Kasumi-1 (cell line): ENCODE data around the gene METTL15.
"Not testable (repeated sequence)": the region's sequence is repeated elsewhere in the genome, so short reads cannot be mapped to it uniquely, and the experiment has no call there.

Source experiments
- DNase-seq, 2 experiments: peaks; one replicate each; lab custom pipeline; 2025; lab: John Stamatoyannopoulos, UW

METTL15 gene, protein sequence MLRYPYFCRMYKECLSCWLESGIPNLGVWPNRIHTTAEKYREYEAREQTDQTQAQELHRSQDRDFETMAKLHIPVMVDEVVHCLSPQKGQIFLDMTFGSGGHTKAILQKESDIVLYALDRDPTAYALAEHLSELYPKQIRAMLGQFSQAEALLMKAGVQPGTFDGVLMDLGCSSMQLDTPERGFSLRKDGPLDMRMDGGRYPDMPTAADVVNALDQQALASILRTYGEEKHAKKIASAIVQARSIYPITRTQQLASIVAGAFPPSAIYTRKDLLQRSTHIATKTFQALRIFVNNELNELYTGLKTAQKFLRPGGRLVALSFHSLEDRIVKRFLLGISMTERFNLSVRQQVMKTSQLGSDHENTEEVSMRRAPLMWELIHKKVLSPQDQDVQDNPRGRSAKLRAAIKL

DNA sequence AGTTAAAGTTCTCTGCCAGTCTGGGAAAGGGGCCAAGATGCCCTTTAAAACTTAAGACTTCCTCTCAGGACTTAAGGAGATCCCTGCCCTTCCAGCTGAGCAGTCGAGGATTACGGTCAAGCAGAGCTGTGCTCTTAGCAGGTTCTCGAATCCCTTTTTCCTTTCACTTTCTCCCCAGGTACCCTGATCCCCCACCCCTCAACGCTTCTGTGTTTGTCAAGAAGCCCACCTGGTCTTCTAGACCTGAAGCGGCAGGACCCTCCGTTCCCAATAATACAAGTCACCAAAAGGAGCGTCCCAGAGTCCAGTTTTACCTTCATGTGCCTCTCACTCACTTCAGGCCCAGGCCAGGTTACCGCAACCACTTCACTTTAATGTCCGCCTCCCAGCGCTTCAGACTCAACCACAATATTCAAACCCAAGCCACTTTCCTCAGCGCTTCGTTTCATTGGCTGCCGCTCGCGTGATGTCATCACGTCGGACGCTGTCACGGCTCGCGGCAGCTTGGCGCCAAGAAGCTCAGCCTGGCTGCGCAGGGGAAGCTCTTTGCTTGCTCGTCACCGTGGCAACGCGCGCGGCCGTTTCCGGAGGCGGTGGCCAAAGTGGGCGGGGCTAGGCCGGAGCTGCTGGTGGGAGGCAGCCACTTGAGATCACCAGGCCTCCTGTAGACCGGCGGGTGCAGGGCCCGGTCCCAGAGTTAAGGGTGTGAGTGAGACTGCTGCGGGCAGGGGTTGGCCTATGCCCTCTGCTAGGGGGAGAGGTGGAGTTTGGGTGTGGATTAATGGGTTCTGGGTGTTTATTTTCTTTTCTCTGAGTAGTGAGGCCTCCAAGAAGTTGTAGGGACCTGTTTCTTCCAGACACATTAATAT is at the start of gene METTL15, which contains the start of gene KIF18A:
TSS of gene METTL15 (plus strand) at position 639 of the 869 bp plus-strand sequence. CDS start 4,947 bp downstream, outside the sequence.
TSS of gene KIF18A (minus strand) at position 407 of the 869 bp plus-strand sequence. CDS start 10,209 bp downstream, outside the sequence.
- DNase-seq, result peak; percentile 97 to 98

DNA sequence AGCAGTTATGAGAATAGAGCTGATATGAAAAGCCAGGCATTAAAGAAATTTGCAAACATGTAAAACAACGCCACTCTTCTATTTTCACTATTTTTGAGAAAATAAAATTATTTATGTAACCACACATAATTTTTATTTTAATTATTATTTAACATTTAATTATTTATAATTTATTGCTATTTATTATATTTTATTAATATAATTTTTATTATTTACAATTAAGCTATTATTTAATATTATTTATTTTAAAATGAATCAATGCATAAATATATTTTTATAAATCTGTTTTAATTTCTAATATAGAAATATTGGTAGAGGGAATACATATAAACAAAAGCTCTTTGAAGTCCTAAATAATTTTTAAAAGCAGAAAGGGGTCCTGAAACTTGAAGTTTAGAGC is 36.9 kb upstream of the METTL15 start:
- DNase-seq, result no peak

DNA sequence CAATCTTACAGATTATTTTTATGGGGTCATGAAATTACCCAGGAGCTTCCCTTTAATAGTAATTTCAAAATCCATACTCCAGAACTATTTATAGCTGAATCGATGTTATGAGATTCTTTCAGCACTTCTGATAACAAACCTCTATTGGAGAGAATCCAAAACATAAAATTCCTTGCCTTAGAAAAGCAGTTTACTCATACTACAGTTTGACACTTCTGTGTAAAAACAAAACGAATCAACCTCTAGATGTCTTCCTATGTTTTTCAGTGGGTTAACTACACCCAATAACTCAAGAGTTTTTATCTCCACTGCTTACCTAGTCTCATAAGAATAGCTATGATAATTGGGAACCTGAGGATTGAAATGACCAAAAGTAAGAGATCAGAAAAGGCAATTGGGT is 35.9 kb upstream of the METTL15 start:
- no peak for DNase-seq

DNA sequence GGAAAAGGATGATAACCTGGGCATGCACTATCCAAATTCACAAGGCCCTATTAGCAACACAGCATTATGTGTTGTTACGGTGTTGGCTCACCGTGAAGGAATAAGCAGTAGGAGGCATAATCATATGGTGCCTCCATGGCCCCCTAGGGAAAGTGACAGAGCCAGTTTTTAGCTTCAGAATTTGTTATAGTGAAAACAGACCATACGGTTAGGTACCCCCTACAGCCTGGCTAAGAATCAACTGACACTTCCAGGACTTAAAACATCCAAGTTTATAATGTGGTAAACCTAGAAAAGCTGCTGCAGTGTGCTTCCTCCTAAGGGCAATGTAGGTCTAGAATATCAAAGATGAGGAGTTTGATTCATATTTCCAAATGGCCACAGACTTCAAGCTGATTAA is 30.7 kb upstream of the METTL15 start:
- no peak for DNase-seq

DNA sequence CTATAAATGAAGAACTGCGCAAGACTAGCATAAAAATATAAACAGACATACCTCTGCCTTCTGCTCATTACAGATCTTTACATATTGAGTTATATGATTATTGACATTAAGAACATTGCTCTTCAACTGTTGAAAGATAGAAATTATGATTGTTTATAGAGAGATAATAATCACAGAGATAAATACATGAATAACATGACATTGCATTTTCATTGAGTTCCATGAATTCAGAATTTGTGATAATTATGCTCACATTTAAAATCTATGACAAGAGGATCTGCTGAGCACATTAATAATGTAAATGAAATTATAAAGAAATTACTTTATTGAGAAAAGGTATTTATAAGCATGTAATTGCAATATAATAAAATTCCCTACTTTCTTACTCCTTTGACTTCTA is 25.1 kb upstream of the METTL15 start:
- DNase-seq, result no peak

DNA sequence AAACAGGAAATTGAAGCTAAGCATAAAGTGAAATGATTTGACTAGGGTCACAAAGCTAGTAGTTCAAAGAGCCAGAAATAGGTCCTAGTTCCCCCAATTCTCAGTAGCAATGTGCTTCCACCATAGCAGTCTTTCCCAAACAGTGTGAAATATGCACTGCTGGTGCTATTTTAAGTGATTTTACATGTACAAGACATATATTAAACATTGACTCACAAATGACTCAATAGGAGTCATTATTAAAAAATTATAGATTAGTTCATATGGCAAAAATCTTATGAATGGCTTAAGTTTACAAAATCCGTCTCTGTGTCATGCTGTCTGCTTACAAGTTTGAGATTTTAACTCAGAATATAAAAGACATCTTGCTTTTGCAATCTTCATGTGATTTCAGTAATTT is 21.6 kb upstream of the METTL15 start:
- DNase-seq, result no peak

DNA sequence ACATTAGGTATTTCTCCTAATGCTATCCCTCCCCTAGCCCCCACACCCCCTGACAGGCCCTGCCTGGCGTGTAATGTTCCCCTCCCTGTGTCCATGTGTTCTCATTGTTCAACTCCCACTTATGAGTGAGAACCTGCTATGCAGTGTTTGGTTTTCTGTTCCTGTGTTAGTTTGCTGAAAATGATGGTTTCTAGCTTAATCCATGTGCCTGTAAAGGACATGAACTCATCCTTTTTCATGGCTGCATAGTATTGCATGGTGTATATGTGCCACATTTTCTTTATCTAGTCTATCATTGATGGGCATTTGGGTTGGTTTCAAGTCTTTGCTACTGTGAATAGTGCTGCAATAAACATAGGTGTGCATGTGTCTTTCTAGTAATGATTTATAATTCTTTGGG is 21.0 kb upstream of the METTL15 start:
- not testable (repeated sequence) for DNase-seq

DNA sequence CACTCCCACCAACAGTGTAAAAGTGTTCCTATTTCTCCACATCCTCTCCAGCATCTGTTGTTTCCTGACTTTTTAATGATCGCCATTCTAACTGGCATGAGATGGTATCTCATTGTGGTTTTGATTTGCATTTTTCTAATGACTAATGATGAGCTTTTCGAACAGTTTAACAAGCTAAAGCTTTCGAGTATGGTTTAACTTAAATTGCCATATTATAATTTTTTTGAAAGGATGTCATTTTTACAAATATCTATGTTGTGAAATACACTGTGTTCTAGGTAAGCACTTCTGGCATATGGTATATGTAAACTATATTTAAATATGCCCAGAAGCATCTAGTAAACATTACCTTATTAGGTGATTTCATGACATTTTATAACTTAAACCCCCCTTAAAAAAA is 20.5 kb upstream of the METTL15 start:
- DNase-seq, result not testable (repeated sequence)

DNA sequence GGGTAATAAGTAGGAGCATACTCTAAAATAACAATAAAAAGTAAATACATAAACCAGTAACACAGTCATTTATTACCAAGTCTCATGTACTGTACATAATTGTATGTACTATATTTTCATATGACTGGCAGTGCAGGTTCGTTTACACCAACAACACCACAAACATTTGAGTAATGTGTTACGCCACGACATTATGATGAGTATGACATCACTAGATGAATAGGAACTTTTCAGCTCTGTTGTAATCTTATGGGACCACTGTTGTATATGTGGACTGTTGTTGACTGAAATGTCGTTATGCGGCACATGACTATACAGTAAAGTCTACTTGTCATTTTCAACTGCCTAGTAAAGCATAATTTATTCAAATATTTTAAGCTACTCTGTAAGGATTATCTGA is 18.8 kb upstream of the METTL15 start:
- DNase-seq, result no peak

DNA sequence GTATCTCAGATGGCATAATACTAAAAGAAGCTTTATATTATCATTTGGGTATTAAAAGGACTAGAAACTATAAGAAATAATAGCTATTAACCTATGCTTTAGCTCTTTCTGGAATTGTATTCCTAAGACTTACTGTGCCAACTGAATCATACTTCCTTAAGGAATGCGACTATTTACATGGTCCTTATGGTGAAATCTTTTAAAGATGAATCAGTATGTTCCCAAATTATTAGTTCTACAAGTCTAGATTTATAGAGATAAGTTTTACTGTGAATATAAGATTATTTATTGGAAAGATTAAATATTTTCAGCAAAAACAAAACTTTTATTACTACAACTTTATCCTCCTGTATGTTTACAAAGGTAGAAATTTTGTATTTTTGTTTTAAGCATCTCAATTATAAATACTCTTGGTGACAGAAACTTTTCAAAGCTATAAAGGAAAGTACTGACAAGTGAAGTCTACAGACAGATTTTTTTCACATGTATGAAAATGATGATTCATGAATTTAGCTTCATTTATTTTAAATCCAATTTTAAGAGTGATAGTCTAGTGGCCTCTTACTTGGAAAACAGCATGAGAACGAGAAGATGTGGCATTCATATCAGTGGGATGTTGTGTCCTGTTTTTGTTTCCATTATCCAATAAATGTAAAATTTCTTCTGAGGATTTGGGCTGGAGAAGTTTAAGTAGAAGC is 18.0 kb upstream of the METTL15 start:
- DNase-seq, result no peak

DNA sequence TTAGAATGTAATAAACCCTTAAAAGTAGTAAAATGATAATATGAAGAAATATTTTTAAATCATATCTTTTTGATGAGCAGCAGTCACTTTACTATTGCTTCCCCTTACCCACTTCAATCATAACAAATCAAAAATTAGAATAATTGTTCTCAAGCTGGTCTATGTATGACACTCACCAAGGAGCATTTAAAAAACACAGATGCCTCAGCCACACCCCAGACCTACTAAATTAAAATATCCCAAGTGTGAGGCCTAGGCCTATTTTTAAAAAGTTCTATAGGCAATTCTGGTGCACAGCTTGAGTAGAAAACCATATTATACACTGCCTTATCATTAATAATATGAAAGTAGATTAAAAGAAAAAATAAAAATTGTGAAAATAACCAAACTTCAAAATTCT is 15.4 kb upstream of the METTL15 start:
- DNase-seq, result no peak

DNA sequence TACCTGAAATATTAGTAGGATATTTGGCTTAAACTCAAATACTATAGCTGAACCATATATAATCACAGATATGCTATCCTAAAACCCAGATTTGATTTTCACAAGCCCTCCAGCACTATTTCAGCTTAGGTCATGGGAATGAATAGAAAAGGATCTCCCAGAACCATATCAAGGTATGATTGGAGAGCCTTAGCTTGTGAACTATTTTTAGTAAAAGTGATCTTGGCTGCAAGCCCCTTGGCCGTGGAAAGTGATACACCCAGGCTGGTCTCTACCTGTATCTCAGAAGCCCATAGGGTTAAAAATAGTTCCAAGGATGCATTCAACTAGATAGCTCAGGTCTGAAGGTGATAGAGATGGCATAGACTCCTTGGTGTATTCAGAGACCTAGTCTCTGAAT is 9.9 kb upstream of the METTL15 start:
- DNase-seq, result no peak

DNA sequence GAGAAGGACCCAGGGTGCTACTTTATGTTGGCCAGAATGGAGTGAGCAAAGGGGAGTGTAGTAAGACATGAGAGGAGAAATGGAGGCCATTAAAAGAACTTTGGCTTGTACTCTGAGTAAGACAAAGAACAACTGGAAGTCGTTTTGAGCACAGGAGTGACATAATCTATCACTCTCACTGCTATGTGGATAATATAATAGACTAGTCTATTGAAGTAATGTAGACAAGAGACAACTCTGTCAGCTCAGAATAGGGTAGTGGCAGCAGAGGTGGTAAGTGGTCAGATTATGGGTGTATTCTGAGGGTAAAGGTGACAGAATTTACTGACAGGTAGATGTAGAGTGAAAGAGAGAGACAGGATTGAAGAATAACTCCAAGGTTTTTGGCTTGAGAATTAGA is 8.5 kb upstream of the METTL15 start:
- no peak for DNase-seq

DNA sequence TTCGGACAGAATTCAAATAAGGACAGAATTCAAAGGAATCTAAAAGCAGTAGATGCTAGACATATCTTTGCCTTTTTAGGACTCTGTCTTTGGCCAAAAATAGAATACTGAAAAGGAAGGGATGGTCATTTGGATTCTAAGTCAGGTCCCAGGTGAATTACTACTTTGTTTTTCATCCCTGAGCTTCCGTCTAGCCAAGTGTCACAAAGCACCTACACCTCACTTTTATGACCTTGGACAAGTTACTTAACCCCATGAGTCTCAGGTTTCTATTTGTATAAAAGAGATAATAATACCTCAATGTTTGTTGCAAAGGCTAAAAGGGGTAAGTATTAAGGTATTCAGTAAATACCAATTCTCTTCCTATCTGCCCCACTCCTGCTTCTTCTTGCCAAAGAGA is 7.5 kb upstream of the METTL15 start:
- DNase-seq, result no peak

DNA sequence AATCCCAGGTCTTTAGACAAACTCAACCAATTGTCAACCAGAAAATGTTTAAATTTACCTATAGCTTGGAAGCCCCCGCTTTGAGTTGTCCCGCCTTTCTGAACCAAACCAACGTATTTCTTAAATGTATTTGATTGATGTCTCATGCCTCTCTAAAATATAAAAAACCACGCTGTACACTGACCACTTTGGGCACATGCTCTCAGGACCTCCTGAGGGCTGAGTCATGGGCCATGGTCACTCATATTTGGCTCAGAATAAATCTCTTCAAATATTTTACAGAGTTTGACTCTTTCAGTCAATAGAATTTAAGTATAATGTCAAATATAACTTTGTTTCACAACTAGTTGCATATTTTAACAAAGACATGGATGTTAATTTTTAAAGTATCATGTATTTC is 5.9 kb upstream of the METTL15 start:
- not testable (repeated sequence) for DNase-seq

DNA sequence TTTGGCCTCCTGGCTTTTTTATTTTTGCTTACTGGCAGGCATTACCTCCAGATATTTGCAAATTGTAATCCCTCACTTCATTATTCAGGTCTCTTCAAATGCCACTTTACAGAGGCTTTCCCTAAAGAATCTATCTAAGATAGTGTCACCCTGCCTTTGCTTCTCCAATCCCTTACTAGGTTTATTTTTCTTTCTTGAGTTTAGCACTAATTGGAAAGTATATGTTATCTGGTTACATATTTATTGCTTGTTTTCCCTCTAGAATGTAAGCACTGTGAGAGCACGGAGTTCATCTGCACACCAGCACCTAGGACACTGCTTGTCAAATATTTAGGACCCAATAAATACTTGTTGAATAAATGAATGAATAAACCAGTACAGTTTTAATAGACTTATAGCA is 3.8 kb upstream of the METTL15 start:
- DNase-seq, result no peak

DNA sequence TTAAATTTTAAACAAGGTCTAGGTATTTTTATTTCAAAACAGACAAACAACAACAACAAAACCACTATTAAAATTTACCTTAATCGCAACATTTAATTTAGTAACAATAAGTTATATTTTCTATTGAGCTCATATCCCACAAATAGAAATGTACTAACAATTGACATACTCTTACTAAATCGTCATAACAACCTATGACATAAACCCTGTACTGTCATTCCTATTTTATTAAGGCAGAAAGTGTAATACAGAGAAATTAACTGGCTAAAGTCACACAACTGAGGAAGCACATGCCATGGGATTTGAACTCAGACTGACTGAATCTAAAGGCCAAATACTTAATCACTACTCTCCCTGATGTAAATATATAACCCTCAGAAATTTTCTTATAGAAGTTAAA is 3.2 kb upstream of the METTL15 start:
- no peak for DNase-seq

DNA sequence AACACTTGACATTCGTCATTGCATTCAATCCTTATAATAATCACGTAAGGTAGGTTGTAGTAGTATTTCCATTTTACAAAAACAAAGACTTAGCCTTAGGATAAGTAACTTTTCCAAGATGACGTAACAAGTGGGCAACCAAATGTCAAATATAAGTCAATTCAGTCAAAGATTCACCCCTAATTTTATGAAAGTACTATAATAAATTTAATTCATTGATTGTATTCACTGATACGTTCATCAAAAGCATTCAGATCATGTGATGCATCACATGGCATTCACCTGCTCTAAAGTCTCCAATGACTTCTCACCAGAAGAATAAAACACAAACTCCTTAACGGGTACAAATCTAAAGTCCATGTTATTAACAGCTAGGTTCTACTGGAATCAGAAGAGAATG is 2.3 kb upstream of the METTL15 start:
- DNase-seq, result no peak

DNA sequence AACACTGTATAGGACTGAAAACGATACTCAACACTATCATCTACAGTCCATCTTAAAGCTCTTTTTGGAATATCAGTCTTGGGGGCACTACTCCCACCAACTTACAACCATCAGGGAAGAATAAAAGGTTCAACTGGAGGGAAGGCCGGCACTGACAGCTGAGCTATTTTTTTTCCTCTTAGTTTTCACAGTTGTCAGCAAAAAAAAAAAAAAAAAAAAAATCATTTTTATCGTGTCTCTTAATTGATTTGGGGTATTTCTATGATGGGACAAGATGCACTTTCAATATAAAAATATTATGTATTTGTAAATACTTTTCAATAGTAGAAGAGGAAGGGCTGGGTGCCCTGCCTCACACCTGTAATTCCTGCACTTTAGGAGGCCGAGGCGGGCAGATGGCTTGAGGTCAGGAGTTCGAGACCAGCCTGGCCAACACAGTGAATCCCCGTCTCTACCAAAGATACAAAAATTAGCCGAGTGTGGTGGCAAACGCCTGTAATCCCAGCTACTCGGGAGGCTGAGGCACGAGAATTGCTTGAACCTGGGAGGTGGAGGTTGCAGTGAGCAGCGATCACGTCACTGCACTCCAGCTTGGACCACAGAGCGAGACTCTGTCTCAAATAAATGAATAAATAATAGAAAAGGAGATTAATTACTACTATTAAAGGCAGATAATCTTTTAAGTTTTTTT is 1.7 kb upstream of the METTL15 start:
- no peak for DNase-seq

DNA sequence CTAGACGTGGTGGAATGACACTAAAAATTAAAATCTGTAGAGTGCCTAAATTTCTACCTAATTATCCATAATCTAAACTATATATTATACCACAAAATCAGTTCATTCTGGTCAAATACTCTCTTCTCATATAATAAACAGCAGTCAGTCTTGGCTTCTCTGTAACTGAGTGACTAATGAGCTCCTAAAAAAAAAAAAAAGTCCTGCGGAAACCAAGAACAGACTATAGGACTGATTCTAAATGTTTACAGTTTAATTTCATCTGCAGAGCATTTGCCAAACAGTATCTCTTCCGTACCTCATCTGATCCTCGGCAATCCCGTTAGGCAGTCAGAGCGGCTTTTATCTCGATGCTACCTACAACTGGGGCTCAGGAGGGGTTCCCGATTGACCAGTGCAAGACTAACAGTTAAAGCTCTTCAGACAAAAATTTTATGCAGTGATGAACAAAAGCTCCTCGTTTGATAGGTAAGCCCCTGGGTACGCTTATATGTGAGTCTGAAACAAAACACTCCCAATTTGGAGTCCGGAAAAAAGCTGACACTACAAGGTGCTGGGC is 918 bp upstream of the METTL15 start:
- peak; percentile 52 to 69 for DNase-seq

DNA sequence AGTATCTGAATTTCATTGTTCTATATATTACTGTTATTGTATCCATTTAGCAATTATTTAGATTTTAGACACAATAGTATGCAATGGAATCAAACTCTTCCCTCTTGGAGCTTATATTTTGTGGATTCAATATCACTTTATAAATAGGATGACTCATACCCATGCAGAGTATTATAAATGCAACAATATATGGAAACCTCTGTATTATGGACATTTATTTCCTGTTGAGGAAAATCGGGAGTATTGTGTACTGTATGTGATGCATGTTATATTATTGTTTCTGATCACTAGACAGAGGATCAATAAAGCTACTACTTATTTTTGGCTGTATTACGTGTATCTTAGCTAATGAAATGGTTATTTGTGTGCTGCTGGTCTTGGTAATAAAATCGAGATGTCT is 770 bp downstream of the METTL15 start:
- DNase-seq, result no peak
